VCaP (cell line): ENCODE results near the gene CCDC192.

Experiments
- H3K27ac ChIP-seq: fragments of 450-650 bp; 2 replicates; pipeline ENCODE4 v1.5.1; 2017
- TF ChIP-seq, protein P1 (sequence below): fragments of 450-650 bp; conservative IDR thresholded peaks from 2 replicates; pipeline ENCODE4 v1.5.1; 2017; ENCODE audit warnings: mild to moderate bottlenecking, moderate library complexity

The CCDC192 gene

DNA sequence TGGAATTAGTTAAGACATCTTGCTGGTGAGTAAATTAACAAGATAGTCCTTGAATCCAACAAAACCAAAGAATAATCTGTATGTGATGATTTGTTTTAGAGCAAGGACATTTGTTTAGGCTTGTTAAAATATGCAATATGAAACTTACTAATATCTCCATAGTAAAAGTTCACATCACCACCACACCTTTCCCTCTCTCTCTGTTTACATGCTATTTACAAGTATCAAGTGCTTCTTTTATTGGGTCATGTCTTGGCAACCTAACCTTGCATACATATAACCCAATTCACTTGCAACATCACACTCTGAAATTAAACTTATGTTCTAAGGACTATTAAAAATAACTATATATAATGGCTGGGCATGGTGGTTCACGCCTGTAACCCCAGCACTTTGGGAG is 161.3 kb downstream of the CCDC192 start:
- TF ChIP-seq, protein P1, sequence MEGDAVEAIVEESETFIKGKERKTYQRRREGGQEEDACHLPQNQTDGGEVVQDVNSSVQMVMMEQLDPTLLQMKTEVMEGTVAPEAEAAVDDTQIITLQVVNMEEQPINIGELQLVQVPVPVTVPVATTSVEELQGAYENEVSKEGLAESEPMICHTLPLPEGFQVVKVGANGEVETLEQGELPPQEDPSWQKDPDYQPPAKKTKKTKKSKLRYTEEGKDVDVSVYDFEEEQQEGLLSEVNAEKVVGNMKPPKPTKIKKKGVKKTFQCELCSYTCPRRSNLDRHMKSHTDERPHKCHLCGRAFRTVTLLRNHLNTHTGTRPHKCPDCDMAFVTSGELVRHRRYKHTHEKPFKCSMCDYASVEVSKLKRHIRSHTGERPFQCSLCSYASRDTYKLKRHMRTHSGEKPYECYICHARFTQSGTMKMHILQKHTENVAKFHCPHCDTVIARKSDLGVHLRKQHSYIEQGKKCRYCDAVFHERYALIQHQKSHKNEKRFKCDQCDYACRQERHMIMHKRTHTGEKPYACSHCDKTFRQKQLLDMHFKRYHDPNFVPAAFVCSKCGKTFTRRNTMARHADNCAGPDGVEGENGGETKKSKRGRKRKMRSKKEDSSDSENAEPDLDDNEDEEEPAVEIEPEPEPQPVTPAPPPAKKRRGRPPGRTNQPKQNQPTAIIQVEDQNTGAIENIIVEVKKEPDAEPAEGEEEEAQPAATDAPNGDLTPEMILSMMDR, result no peak
- H3K27ac ChIP-seq, result peak overlapping the region; percentile 39

DNA sequence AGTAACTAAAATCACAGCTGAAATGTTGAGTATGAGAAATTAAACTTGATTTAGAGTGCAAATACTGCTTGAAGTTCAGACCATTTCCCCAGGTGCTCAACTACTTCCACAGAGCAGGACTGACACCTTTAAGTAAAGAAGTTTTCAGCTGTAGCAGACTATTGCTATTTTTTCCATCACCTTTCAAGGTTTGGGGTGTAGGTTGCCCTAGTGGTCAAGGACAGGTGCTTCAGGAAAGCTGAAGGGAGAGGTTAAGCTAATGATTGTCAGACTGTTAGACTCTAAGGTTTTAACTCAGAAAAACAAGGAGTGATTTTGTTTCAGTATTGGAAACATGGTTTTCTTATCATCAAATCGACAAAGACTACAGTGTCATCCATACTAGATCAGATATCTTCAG is 162.1 kb downstream of the CCDC192 start:
- TF ChIP-seq, protein P1, result no peak
- H3K27ac ChIP-seq, result peak overlapping the region; percentile 39; the same call in 1 of the 2 replicates

DNA sequence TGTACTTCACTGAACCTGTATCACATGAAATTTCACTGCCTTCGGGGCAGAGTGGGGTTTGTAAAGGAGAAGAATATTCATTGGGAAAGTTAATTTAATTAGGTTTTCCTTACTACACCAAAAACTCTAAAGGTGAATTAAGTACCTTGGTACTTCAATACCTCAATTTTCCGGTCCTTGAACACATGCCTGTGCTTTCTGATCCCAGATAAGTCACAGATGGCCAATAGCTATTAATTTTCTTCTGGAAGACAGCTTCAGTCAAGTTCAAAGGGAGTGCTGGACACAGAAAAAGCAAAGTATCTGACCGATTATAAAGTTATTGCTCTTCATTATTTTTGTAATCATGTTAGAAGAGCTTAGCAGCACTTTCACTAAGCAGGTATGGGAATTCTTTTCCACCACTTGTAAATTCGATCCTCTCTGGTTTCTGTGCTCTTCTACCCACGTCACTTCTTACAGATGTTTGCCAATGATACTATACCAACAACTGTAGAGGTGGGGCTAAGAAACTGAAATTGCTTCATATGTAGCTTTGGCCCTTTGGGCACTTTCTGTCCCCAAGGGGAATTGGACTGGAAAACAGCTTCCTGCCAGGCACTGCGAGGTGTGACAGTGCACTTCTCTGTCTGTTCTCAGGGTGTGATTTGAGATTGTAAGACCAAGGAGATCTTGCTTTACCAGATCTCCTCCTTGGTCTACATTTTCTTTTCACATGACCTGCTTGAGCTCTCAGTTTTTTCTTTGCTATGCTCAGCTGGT is 164.0 kb downstream of the CCDC192 start:
- TF ChIP-seq, protein P1, result no peak
- no peak overlapping the region for H3K27ac ChIP-seq

DNA sequence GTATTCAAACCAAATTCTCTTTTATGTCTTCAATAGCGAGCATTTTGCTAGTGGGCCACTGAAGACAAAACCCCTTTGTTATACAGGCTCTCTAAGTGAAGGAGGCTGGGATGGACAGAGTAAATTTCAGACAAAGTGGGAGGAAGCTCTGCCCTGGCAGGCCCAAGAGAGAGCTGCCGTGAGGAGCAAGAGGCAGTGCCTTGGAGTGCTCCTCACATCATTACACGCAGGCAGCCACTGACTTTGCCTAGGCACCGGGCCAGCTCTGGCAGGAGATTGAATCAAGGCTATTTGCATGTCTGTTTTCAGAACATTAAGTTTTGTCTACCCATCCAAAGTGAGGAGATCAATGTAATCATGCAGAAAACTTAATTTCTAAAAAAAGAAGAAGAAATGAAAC is 167.7 kb downstream of the CCDC192 start:
- TF ChIP-seq, protein P1, result no peak
- no peak overlapping the region; the same call in 1 of the 2 replicates for H3K27ac ChIP-seq

DNA sequence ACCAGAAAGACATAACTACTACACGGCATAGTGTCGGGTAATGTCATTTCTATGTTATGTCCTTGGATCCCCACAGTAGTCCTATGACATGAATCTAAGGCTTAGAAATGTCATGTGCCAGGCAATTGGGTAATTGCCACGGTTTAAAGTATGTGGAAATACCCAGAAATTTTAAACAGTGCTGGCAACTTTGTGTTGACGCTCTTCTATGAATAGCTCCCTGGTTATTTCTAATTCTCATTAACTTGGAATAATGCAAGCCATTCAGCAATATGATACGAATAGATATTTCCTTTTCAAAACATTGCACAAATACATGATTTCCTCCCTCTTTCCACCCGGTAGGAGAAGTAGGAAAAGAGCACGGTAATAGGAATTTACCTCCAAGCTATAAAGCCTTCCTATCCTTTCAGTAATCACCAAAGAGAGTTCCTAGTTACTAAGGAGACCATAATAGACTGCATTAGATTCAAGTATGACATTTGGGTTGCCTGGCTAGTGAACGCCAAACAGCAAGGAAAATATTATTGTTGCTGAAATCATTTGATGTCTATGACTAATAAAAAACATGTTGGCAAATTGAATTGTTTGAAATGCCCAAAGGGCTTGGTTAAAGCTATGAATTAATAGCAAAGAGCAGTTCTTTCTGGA is 168.4 kb downstream of the CCDC192 start:
- TF ChIP-seq, protein P1, result no peak
- no peak overlapping the region for H3K27ac ChIP-seq

DNA sequence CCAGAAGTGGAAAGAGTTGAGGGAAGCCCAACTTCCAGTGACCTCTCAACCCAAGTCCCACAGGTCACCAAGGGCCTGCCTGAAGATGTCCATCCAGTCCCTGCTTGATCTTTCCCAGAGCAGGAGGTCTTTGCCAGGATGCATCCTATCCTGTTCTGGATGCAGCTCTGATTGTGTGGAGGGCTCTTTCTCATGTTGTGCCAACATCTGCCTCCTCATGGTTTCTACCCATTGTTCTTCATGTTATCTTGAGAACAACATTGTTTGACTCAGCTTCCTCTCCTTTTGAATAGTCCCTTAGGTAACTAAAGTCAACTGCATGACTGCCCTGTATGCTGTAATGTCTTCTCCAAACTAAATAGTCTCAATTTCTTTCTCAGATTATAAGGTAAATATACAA is 169.3 kb downstream of the CCDC192 start:
- no peak overlapping the region for H3K27ac ChIP-seq
- TF ChIP-seq, protein P1, result no peak

DNA sequence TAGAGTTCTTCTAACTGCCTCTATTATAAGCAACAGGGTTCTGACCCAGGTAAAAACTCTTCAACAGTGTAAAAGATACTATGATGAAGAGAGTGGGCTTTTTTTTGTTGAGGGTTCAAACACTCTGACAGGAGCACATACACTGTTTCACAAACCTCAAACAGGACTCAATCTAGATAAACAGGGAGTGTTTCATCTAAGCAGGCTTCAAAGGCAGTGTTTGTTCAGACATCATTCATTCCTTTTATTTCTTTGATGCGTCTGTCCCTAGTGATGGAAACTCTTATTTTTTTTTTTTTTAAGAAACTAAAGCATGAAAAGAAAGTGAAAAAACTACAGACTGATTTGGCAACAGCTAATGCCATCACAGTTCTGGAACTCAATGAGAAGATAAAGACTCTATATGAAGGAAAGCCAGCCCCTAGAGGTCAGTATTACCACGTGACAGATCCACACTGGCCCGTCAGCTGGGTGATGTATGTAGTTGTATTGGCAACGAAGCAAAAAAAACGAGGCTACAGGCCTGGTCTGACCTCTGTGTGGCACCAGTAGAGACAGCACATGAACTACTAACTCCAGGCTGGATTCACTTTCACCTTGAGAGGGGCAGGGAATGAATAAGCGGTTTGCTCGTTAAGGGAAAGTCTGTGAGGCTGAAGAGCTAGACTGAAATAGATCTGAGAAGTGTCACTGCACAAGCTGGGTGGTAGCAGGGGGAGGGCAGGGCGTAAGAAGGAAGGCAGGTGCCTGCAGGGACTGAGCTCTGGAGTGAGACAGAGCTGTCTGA is 172.2 kb downstream of the CCDC192 start:
- TF ChIP-seq, protein P1, result peak; percentile 62
- peak overlapping the region; percentile 40 for H3K27ac ChIP-seq
